Fibroblast of mammary gland (primary cell): ENCODE measurements around the gene LSM4.

Experiments used
- DNase-seq: peaks from one replicate; pipeline ENCODE4 v3.0.0-alpha.2; 2010; ENCODE audit warnings: low read depth
- H3K4me3 ChIP-seq: 2 replicates; pipeline ENCODE4 v1.5.1; 2011; ENCODE audit warnings: low read depth, mild to moderate bottlenecking, low read length, moderate library complexity; ENCODE audit not compliant: control insufficient read depth
- CTCF ChIP-seq: conservative IDR thresholded peaks from 2 replicates; pipeline ENCODE4 v1.5.1; 2011; ENCODE audit warnings: low read depth, low read length, inconsistent platforms; ENCODE audit not compliant: control insufficient read depth, insufficient read depth

LSM4 gene

GRCh38 chr19:18289471-18290301 lies 33.2 kb downstream of the LSM4 start:
- no peak for DNase-seq
- no peak overlapping the region for H3K4me3 ChIP-seq
- TF ChIP-seq CTCF, result no peak

DNA sequence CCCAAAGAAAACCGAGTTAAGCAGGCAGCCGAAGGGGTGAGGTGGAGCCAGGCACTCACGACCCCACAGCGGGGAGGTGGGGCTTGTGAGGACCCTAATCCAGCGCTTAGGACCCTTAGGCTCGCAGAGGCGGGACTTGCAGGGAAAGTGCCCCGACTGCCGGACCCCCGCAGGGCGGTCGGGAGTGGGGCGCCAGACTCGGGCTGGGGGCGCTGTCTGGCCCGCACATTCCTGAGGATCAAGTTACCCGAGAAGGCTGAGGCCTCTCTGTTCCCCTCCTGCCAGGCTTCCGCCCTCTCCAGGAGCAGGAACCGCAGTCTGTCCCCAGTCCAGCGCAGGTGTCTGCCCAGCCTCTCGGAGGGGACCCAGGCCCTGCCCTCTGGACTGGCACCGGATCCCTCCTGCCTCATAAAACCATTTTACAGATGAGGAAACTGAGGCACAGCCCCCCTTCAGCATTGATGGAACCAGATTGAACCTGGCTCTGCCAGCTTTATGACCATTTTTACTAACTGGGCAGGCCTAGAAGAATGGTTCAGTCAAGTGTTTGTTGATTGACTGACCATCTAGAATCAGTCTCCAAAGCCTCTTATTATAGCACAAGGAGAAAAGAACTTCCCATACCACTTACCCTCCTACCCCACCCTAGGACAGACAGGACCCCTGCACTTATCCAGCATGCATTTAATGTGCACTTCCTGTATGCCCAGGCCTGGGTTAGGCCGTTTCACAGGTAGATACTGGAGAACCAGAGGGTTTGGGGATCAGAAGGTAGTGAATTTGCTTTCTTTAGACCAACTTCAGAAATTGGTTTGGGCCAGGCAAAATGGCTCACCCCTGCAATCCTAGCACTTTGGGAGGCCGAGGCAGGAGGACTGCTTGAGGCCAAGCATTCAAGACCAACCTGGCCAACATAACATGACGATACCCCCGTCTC lies 34.8 kb downstream of the LSM4 start:
- TF ChIP-seq CTCF, result no peak
- no peak for DNase-seq
- no peak overlapping the region for H3K4me3 ChIP-seq

DNA sequence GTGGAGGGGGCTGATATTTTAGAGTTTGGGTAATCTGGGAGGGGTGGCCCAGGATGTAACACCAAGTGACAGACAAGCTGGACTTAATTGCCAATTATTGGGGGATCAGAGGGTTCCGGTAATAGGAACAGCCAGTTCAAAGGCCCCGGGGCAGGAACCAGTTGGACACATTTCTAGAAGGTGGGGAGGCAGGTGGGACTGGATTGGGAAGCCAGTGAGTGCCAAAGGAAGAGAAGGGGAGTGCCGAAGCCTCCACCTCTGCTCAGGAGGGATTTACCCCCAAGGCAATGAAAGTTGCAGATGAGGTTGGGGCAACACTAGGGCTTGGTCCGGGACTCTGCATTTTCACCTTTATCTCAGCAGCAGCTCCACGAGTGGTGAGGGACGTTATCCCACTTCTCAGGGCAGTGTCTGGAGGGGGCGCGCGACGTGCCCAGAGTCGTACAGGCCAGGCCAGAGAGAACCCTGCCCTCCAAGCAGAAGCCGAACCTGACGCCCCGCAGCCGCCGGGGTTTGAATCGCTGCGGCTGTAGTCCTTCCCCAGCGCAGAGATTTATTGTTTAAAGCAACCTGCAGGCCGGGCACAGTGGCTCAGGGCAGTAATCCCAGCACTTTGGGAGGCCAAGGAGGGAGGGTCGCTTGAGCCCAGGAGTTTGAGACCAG lies 35.8 kb downstream of the LSM4 start:
- TF ChIP-seq CTCF, result no peak
- no peak overlapping the region for H3K4me3 ChIP-seq
- DNase-seq, result no peak

DNA sequence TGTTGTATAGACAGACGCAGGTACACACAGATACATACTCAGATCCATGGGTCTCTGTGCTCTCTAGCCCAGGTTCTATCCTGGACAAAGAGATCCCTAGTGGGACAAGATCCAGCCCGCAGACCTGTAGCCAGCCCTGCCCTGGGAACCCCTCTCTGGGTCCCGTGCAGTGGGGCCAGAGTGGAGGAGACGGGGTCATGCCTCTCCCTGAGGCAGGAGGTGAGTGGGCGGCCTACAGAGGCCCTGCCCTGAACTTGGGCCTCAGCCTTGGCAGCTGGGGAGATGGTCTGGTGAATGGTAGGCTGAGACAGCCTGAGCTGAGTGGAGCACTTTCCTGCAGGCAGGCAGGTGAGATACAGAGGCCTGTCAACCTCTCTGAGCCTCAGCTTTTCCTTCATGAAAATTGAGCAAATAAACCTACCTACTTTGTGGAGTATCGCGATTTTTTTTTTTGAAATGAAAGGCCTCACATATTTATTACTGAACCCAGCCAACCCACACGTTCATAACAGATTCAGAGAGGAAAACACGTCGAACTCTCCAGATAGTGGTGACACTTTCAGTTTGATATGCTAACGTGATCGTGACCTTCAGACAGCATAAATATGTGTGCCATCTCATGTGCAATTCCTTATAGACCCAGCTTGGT lies 38.0 kb downstream of the LSM4 start:
- DNase-seq, result no peak

DNA sequence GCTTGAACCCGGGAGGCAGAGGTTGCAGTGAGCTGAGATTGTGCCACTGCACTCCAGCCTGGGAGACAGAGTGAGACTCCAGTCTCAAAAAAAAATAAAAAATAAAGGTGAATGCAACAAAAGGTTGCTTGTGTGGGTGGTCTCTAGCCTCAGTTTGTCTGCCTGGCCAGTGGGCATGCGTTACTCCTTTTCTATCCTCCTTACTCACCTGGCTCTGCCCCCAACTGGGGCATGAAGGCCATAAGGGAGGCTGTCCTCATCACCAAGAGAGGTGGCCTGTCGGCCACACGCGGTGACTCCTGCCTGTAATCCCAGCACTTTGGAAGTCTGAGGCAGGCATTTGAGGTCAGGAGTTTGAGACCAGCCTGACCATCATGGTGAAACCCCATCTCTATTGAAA lies 39.5 kb downstream of the LSM4 start:
- no peak for DNase-seq
- no peak for TF ChIP-seq CTCF
- H3K4me3 ChIP-seq, result no peak overlapping the region

More for the DNA sequence above, 38.0 kb downstream of the LSM4 start:
- TF ChIP-seq CTCF, result no peak
- no peak overlapping the region for H3K4me3 ChIP-seq

GRCh38 chr19:18282788-18283141 lies 40.1 kb downstream of the LSM4 start:
- DNase-seq, result no peak
- H3K4me3 ChIP-seq, result no peak overlapping the region
- TF ChIP-seq CTCF, result no peak
